HG02571 (cell line): ENCODE measurements around the gene POU4F1.

ENCODE experiments used
- ATAC-seq: cut with Tn5 transposase; IDR thresholded peaks from one replicate; pipeline ENCODE4 v1.9.1; 2021; ENCODE audit warnings: mild to moderate bottlenecking, moderate library complexity; ENCODE audit not compliant: unreplicated experiment

POU4F1 gene

DNA sequence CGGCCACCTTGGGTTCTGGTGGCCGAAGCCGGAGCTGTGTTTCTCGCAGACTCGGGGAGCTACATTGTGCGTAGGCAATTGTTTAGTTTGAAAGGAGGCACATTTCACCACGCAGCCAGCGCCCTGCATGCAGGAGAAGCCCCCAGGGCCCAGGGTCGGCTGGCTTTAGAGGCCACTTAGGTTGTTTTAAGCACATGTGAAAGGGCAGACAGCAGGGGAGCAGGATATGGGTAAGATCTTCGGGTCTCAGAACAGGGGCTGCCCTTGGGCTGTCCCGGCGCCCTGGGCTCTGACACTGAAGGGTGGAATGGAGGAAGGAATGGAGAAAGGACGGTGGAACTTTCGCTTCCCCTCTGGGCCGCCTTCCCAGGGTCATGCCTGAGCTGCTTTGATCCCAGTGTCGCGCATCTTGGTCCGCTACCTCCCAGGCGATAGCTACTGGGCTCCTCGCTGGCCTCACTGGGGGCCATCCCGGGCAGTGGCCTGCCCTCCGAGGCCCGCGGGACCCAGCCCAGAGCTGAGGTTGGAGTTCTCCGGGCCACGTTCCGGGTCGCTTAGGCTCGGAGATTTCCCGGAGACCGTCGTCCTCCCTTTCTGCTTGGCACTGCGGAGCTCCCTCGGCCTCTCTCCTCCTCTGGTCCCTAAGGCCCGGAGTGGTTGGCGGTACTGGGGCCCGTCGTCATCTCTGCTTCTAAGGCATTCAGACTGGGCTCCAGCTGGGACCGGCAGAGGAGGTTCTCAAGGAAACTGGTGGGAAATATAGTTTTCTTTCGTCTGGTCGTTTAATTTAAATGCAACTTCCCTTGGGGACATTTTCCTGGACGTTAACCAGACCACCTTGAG lies 4.3 kb upstream of the POU4F1 start:
- ATAC-seq, result no peak

DNA sequence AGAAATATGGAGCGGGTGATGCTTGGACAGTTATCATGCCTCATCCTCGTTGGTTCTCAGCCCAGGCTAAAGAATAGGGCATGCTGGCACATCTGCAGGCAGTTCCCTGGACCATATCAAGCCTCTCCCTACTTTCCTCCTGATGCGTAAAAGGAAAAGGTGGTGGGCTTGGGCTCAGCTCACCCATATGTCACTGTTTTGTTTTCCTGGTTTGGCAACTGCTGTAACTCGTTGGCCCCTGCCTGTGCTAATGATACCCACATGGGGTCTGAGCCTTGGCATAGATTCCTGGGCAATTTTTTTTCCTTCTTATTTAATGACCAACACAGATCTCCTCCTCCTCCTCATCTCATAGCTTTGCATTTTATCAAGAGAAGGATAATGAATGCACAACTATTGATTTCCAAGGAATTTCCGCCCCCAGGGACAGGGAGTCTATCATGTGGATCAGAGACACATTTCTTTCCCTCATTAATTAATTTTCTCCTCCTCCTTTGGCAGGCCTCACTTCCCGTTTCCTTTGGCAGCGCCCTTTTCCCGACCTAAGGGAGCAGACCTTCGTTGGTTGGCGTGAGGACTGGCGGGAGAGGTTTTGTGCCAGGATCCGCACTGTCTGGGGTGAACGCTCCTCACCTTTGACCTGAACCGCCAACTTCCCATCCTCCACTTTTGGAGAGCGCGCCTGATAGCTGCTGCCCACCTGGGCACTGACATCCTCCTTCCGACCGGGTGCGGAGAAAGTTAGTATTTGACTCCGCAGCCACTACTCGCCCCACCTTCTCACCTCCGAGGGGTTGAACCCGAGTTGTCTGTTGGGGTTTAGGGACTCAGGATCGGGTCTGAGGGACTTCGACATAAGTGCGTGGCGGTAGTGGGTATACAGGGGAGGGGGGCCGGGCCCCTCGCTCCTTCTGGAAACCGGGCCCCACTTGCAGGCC lies 3.4 kb upstream of the POU4F1 start:
- ATAC-seq, result no peak

DNA sequence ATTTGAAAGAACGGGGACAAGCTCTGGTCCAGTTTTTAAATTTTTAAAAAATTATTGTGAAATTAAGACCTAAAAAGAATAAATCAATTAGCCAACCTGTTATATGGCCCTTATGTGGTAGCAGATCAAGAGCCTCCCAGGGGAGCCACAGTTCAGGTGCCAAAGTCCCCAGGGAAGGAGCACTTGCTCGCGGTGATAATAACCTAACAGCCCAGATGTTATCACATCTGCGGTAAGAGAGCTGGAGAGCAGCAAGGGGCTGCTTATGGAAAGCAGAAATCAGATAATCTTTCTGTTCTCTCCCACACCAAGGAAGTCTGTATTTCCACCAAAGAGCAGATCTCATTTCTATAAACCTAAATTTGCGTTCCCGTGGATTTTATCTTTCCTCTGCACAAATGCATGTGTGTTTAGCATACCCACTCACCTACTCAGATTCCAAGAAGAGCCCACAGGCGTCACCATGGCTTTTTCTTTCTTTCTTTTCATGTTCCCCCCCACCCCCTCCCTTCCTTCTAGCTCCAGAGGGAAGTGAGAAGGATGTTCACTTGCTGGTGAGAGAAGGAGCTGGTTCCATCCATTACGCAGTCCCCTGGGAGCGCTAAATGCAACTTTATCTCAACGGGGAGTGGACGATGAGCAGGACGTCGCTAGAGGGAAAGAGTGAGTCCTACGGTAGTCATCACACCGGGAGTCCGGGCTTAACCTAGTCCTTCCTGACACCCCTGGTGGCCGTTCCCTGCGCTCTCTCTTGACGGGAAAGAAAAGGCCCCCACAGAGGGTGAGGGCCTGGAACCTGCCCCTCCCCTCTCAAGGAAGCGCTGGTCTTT lies 1.6 kb upstream of the POU4F1 start:
- ATAC-seq, result no peak

DNA sequence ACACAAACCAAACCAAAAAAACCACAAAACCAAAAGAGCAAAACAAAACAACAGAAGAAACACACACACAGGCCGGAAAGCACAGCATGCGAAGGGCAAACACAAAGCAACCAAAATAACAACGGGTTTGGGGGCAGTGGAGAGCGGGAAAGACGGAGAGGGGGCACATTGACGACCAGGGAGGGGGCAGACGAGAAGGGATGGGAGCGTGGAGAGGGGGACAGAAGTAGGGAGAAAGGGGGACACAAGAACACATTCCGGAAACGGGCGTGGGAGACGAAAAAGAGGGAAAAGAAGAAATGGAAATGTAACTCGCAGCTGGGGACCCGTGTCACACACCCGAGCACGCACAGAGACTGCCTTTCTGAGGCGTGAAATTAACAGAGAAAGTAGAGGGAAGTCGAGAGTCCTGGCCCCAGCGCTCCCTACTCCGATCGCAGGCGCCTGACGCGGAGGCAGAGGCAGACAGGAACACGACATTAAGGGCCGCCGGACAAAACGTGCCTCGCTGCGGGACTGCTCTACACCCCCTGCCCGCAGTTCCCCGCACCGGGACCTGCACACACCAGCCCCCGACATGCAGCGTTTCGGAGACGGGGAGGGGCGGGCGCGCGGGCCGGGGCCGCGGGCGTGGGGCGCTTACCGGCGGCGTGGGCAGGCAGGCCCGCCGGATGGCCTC lies 652 bp downstream of the POU4F1 start:
- ATAC-seq, result peak; percentile 19

DNA sequence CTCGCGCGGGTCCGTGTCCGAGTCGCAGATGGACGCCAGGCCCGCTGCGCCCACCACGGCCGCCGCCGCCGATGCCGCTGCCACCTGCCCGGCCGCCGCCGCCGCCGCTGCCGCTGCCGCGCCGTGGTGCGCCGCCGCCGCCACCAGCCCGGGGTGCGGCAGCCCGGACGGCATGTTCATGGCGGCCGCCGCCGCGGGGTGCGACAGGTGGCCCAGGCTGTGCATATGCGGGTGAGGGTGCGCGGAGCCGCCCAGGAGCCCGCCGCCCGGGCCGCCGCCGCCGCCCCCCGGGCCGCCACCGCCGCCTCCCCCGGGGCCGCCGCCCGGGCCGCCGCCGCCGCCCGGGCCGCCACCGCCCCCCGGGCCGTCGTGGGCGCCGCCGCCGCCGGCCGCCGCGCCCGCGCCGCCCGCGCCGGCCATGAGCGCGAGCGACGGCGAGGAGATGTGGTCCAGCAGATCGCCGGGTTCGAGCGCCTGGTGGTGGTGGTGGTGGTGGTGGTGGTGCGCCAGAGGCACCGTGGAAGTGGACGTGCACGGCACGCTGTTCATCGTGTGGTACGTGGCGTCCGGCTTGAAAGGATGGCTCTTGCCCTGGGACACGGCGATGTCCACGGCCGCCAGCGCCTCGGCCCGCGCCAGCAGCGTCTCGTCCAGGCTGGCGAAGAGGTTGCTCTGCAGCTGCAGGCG lies 1.3 kb downstream of the POU4F1 start:
- no peak for ATAC-seq

DNA sequence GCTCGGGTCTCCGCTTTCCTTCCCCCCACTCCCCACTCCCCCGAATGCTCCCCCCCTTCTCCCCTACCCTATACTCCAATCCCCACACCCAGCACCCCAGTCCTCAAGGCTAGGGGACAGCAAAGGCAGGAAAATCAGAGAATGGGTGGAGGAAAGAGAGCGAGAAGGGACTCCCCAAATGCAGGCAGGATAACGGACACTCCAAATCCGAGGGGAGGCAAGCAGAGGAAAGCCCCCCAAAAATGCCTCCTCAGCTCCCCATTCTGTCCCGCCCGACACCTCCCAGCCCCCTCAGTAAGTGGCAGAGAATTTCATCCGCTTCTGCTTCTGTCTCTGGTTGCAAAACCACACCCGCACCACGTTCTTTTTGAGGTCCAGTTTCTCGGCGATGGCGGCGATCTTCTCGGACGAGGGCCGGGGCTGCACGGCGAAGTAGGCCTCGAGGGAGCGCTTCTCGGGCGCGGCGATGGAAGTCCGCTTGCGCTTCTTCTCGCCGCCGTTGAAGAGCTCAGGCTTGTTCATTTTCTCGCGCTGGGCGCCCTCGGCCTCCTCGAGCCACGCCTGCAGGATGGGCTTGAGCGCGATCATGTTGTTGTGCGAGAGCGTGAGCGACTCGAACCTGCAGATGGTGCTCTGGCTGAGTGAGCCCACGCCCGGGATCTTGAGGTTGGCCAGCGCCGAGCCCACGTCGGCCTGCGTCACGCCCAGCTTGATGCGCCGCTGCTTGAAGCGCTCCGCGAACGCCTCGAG lies 2.1 kb downstream of the POU4F1 start:
- no peak for ATAC-seq

DNA sequence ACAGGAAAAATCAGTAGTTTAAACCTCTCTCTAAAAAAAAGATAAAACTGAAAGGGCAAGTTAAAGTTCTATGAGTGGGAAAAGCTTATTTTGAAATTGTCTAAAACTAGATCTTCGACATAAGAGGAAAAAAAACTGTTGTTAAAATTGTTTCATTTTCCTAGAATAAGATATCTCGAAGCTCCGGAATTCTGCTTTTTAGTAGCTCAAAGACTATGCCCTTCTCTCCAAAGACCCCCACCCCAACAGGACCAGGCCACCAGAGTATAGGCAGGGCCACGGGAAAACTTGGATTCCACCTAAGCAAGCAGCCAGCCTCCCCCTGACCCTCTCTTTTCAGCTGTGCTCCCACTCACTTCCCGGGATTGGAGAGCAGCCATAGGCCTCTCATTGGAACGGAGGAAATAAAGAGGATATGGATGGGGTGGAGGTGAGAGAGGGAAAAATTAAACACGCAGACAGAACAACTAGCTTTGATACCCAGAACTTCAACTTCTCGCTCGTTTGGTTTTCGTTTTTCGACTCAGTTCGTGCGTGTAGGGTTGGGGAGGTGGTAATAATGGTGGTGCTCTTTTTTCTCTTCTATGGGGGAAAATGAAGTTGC lies 3.0 kb downstream of the POU4F1 start:
- no peak for ATAC-seq

DNA sequence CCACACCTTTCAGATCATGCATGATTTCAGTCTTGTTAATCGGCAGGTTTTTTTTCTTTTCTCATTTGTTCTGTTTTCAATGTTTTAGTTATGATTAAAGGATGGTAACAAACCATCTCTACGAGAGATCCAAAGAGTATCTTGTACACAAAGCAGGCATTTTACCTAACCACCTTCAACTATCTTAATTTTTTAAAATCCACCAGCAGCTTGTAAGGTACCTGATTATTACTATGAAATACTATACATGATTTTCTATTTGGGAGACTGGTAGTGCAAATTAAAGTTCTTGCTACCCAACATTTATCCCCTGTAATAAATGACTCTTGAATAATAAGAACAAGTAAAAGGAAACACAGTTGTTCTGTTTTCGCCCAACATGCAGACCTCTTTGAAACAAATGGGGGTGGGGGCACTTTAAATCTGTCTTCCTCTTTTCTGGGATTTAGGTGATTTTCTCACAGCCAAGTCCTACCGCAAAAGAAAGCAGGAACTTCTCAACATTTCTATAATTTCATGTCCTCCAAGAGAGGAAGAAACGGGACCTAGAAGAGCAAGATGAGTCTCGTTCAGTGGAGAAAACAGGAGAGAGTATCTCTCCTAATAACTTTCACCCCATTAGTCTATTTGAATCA lies 3.6 kb downstream of the POU4F1 start:
- ATAC-seq, result no peak

DNA sequence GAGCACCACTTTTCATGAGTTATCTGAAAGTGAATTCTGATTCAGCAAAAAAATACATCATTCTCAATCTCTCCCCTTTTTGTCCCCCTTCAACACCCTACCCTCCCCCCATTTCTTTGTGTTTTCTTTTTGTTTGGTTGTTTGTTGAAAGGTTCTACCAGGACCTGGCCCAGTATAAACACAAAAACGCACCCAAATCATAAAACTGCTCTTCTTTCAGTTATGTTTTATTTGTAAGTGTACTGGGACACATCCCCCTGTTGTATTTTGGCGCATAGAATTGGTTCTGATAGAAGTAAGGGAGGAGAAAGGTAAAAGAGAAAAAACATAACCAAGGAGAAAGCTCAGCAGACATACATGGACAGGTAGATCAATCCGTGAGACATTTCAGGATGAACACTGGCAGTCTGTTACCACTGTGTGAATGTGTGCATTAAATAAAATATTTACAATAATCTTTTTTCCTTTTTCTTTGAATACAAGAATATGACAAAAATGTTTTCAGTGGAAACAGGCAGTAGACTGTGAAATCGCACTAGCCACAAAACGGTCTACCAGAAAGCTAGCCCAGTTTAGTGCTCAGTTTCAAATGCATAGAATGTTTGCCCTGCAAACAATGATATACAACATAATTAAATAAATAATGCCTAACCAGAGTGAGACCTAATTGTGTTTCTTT lies 4.2 kb downstream of the POU4F1 start:
- ATAC-seq, result no peak

GRCh38 chr13:78598116-78598781 lies 5.1 kb downstream of the POU4F1 start:
- ATAC-seq, result no peak

GRCh38 chr13:78597602-78597932 lies 5.8 kb downstream of the POU4F1 start:
- ATAC-seq, result no peak

- ATAC-seq, result no peak
These were observed 6.4 kb downstream of the POU4F1 start for GRCh38 chr13:78596736-78597601.

DNA sequence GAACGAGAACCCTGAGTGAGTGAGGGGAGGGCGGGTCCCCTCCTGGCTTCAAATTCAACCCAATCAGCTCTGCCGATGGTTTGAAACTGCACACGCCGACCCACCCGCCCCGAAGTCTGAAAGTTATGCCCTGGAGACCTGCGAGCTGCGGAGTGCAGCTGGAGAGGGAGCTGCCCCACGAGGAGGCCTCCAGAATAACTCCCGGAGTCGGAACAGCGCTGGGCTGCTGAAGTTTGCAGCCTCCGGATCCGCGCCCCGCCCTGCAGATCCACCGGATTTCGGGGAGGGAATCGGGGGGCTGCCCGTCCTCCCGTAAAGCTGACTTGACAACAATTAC lies 7.0 kb downstream of the POU4F1 start:
- ATAC-seq, result no peak

GRCh38 chr13:78595495-78596398 lies 7.6 kb downstream of the POU4F1 start:
- ATAC-seq, result peak; percentile 63

DNA sequence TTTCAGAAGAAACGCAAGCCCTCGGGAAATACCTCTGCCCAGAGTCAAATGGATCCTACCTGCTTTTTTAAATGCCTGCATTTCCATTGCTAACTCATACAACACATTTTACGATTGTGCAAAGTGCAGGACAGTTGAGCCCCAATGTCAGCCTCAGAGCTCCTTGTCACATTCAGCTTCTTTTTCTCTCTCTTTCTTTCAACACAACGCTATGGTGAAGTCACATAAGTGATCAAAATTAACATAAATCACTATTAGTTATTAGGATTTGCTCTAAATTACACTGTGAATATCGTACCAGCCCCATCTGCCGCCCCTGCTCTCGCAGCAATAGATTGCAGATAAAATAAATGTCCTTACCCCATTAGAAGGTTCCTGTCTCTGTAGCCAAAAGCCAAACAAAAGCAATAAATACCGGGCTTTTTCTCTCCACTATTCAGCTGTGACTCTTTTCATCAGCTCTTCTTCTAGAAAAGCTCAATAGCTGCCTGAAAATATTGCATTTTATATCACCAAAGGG lies 8.8 kb downstream of the POU4F1 start:
- ATAC-seq, result no peak
